ENCODE measurements around the gene TRIM15. TPM values are rescaled to one million over a fixed set of nuclear protein-coding genes. Genes with fewer than 3 reads are reported as not detected.

Gene TRIM15
- total and polyA plus RNA-seq, 10 of the 15 experiments (the other 5 are each of a cell fraction or from before 2014, with no cell fraction given) = 0.29 TPM; not detected in 9

DNA sequence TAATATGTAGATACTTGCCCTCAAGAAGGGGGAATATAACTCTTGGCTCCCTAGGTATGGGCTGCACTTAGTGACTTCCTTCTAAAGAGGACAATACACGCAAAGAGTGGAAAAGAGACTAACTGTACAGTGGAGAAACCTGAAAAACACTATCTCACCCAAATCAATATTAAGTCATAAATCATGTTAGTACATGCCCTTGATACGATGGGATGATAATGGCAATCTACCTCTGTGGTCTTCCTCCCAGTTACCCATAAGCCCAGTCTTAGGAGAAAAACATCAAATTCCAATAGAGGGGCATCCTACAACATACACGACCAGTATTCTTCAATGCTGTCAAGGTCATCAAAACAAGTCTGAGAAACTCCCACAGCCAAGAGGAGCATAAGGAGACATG, 48.6 kb downstream of the TRIM15 start:
- peak overlapping the region; percentile 92 for H3K4me2 ChIP-seq (ENCODE audit: control insufficient read depth, insufficient read depth)
- no peak overlapping the region for H2AFZ ChIP-seq (ENCODE audit: control insufficient read depth, low read depth, low read length)
- in situ Hi-C loops (cut with MboI) = no loop called here
- peak overlapping the region; percentile 78 for H3K4me3 ChIP-seq
- FAIRE-seq = no peak
- peak overlapping the region; percentile 97 for H3K27ac ChIP-seq (ENCODE audit: control insufficient read depth, insufficient read depth)
- ChIA-PET RAD21 (ENCODE audit: unreplicated experiment) (interaction anchor here (1.4 kb wide), 1 partner anchor 8 kb away, joined by 3 read pairs; no protein-coding TSS in a partner anchor), CTCF (interaction anchor here (1.0 to 1.2 kb wide), 2 partner anchors 9 to 10 kb away, joined by 3 read pairs; no protein-coding TSS in a partner anchor), SMC1A (ENCODE audit: uncharacterized antibody, unreplicated experiment) (interaction anchor here (0.9 to 3.1 kb wide), 3 partner anchors 16 to 378 kb away, joined by 3 to 9 read pairs (median 3); no protein-coding TSS in a partner anchor), POLR2A (interaction anchor here (0.9 to 3.3 kb wide), 5 partner anchors 11 to 1523 kb away, joined by 3 to 20 read pairs (median 4); partner anchors contain the start of gene TRIM39)
- WGBS (ENCODE audit: insufficient coverage, insufficient replicate concordance, low lambda C conversion rate, missing lambda C conversion rate) = 0% methylated on average over 3 of the region's 3 CpGs
- 0 out of 2 replicates have a peak, but pooled peaks cover 6% of the 10 kb centered on the region for H4K20me1 ChIP-seq (ENCODE audit: control insufficient read depth, insufficient read depth)
- no peak for TF ChIP-seq SIX5 (IDR thresholded peaks at IDR 0.05; ENCODE audit: low read depth, low read length, severe bottlenecking)
- TF ChIP-seq WRNIP1 (IDR thresholded peaks at IDR 0.05; ENCODE audit: borderline replicate concordance, low read depth, low read length) = no peak
- no TSS peak for BruUV-seq (replicated peaks)
- H3K36me3 ChIP-seq (ENCODE audit: control insufficient read depth in 2 of 2, insufficient read depth in 2 of 2, low read length in 1 of 2) = peaks cover 0 to 13% of the 10 kb centered on the region in 2 experiments; a peak in 2 of 4 replicates
- no peaks in the 10 kb centered on the region for H3K27me3 ChIP-seq (replicated peaks in 1 of 2; ENCODE audit: control insufficient read depth in 2 of 2, insufficient read depth in 2 of 2, low read length in 1 of 2)
- no peaks in the 10 kb centered on the region for H3K9me3 ChIP-seq (replicated peaks; ENCODE audit: control insufficient read depth, insufficient read depth, low read length)
- ATAC-seq = no peak
- no peak for DNase-seq (ENCODE audit: low read depth, low spot score)
- intact Hi-C loops (cut with micrococcal nuclease; ENCODE audit: unreplicated experiment) = loop anchor here (2.0 to 5.0 kb wide), 2 partner anchors 115 to 135 kb away; partner anchors contain the start of genes RPP21 and TRIM39
- peak overlapping the region; percentile 100 for H3K9ac ChIP-seq (ENCODE audit: control insufficient read depth, insufficient read depth, low read length)
- H3K4me1 ChIP-seq (ENCODE audit: control insufficient read depth, insufficient read depth, low read length) = peaks cover 37% of the 10 kb centered on the region
- peaks cover 64% of the 10 kb centered on the region for H3K79me2 ChIP-seq (ENCODE audit: control insufficient read depth, insufficient read depth, low read length)

- H2AFZ ChIP-seq (ENCODE audit: control insufficient read depth, low read depth, low read length) = peak within 1 kb of the TSS; percentile 91
- TF ChIP-seq, protein P1, sequence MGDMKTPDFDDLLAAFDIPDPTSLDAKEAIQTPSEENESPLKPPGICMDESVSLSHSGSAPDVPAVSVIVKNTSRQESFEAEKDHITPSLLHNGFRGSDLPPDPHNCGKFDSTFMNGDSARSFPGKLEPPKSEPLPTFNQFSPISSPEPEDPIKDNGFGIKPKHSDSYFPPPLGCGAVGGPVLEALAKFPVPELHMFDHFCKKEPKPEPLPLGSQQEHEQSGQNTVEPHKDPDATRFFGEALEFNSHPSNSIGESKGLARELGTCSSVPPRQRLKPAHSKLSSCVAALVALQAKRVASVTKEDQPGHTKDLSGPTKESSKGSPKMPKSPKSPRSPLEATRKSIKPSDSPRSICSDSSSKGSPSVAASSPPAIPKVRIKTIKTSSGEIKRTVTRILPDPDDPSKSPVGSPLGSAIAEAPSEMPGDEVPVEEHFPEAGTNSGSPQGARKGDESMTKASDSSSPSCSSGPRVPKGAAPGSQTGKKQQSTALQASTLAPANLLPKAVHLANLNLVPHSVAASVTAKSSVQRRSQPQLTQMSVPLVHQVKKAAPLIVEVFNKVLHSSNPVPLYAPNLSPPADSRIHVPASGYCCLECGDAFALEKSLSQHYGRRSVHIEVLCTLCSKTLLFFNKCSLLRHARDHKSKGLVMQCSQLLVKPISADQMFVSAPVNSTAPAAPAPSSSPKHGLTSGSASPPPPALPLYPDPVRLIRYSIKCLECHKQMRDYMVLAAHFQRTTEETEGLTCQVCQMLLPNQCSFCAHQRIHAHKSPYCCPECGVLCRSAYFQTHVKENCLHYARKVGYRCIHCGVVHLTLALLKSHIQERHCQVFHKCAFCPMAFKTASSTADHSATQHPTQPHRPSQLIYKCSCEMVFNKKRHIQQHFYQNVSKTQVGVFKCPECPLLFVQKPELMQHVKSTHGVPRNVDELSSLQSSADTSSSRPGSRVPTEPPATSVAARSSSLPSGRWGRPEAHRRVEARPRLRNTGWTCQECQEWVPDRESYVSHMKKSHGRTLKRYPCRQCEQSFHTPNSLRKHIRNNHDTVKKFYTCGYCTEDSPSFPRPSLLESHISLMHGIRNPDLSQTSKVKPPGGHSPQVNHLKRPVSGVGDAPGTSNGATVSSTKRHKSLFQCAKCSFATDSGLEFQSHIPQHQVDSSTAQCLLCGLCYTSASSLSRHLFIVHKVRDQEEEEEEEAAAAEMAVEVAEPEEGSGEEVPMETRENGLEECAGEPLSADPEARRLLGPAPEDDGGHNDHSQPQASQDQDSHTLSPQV (IDR thresholded peaks at IDR 0.05) = no peak
- TF ChIP-seq ZSCAN29 (IDR thresholded peaks at IDR 0.05) (no peak), PAX5 (IDR thresholded peaks at IDR 0.05; ENCODE audit: borderline replicate concordance, low read depth, low read length) (peak; percentile 81; the same call in 1 of the 2 replicates), CHD2 (IDR thresholded peaks at IDR 0.05; ENCODE audit: borderline replicate concordance, low read depth, low read length) (peak; percentile 93), FOXK2 (IDR thresholded peaks at IDR 0.05) (no peak), ZNF274 (IDR thresholded peaks at IDR 0.05; ENCODE audit: insufficient read depth, insufficient read length) (no peak)
Measured at GRCh38 chr6:30212865-30213666, 49.7 kb downstream of the TRIM15 start, which contains the start of gene TRIM26. TSS of gene TRIM26 (minus strand) at chr6:30213406. CDS start at chr6:30199103, 14,303 bp downstream.

More at GRCh38 chr6:30212865-30213666, 49.7 kb downstream of the TRIM15 start, which contains the start of gene TRIM26:
- no peaks in the 10 kb centered on the region for H4K20me1 ChIP-seq (ENCODE audit: control insufficient read depth, insufficient read depth)
- H3K79me2 ChIP-seq (ENCODE audit: control insufficient read depth, insufficient read depth, low read length) = peaks cover 52% of the 10 kb centered on the region
- peaks cover 0 to 10% of the 10 kb centered on the region in 2 experiments; a peak in 2 of 4 replicates for H3K36me3 ChIP-seq (ENCODE audit: control insufficient read depth in 2 of 2, insufficient read depth in 2 of 2, low read length in 1 of 2)
- TSS peak; percentile 63 for BruUV-seq (replicated peaks)
- DNase-seq (ENCODE audit: low read depth, low spot score) (peak; percentile 89), FAIRE-seq (peak; percentile 35), ATAC-seq (peak; percentile 87)
- H3K4me1 ChIP-seq (ENCODE audit: control insufficient read depth, insufficient read depth, low read length) = peaks cover 27% of the 10 kb centered on the region
- RAD21 ChIA-PET (ENCODE audit: unreplicated experiment) = interaction anchor here (0.9 to 2.1 kb wide), 6 partner anchors 9 to 113 kb away, joined by 3 to 9 read pairs (median 4); partner anchors contain the start of gene TRIM39
- H3K9ac ChIP-seq (ENCODE audit: control insufficient read depth, insufficient read depth, low read length) = peak within 1 kb of the TSS; percentile 100
- H3K4me2 ChIP-seq (ENCODE audit: control insufficient read depth, insufficient read depth) = peak within 1 kb of the TSS; percentile 92
- WGBS (ENCODE audit: insufficient coverage, insufficient replicate concordance, low lambda C conversion rate, missing lambda C conversion rate) = under 1% methylated on average over 37 of the region's 59 CpGs
- H3K9me3 ChIP-seq (replicated peaks; ENCODE audit: control insufficient read depth, insufficient read depth, low read length) = no peaks in the 10 kb centered on the region
- peak within 1 kb of the TSS; percentile 78 for H3K4me3 ChIP-seq
- intact Hi-C loops (cut with micrococcal nuclease; ENCODE audit: unreplicated experiment) (loop anchor here (2.0 to 5.0 kb wide), 2 partner anchors 114 to 134 kb away; partner anchors contain the start of genes RPP21 and TRIM39), in situ Hi-C loops (cut with MboI) (no loop called here)
- peak within 1 kb of the TSS; percentile 97 for H3K27ac ChIP-seq (ENCODE audit: control insufficient read depth, insufficient read depth)
- POLR2A ChIA-PET = interaction anchor here (0.6 to 3.3 kb wide), 20 partner anchors 9 to 1916 kb away, joined by 3 to 20 read pairs (median 4); partner anchors contain the start of genes PPP1R11, RPP21 and TRIM39
- SMC1A ChIA-PET (ENCODE audit: uncharacterized antibody, unreplicated experiment) = interaction anchor here (0.8 to 3.1 kb wide), 6 partner anchors 14 to 379 kb away, joined by 3 to 9 read pairs (median 4); partner anchors contain the start of gene TRIM39
- H3K27me3 ChIP-seq (replicated peaks in 1 of 2; ENCODE audit: control insufficient read depth in 2 of 2, insufficient read depth in 2 of 2, low read length in 1 of 2) = no peaks in the 10 kb centered on the region
- CTCF ChIA-PET = interaction anchor here (1.0 to 1.9 kb wide), 6 partner anchors 12 to 241 kb away, joined by 3 to 4 read pairs (median 3); no protein-coding TSS in a partner anchor

Data from GM12878 (cell line).